HUES6 (cell line): Measurements from ENCODE around the gene C1orf87.

Experiments used
- H3K27ac ChIP-seq: 2 replicates; pipeline ENCODE4 v1.7.0; 2013; ENCODE audit warnings: low read depth, mild to moderate bottlenecking, low read length, inconsistent platforms
- H3K27me3 ChIP-seq: 2 replicates; pipeline ENCODE4 v1.6.1; 2013; ENCODE audit warnings: low read length; ENCODE audit not compliant: control insufficient read depth, insufficient read depth
- H3K36me3 ChIP-seq: 2 replicates; pipeline ENCODE4 v1.6.1; 2013; ENCODE audit warnings: low read length; ENCODE audit not compliant: control insufficient read depth, insufficient read depth
- H3K4me1 ChIP-seq: 2 replicates; pipeline ENCODE4 v1.6.1; 2013; ENCODE audit warnings: low read length; ENCODE audit not compliant: control insufficient read depth, insufficient read depth
- H3K4me3 ChIP-seq: 2 replicates; pipeline ENCODE4 v1.5.1; 2013; ENCODE audit warnings: low read depth, low read length
- H3K9ac ChIP-seq: one replicate; pipeline ENCODE4 v1.6.1; 2013; ENCODE audit warnings: mild to moderate bottlenecking, low read length
- H3K9me3 ChIP-seq: 2 replicates; pipeline ENCODE4 v1.6.1; 2013; ENCODE audit warnings: low read depth, low read length; ENCODE audit not compliant: control insufficient read depth, insufficient read depth

The C1orf87 gene

DNA sequence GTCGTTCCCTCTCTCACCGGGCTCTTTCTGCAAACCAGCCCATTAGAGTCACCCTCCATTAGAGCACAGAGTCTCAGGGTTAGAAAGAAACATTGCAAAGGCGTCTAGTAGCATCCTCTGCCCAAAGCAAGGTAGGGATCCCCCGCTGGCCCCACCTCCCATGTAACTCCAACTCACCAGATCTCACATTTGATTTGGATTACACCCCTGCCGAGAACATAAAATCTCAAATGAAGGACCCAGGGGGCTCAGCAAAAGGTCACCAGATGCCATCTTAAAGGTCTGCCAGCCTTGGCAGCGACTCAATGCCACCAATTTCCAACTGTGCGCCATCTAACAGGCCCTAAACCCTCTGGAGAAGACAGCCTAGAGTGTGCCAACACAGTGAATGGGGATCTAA, 14.1 kb downstream of the C1orf87 start:
- H3K4me3 ChIP-seq = no peak overlapping the region
- no peaks in the 10 kb centered on the region for H3K4me1 ChIP-seq
- H3K27me3 ChIP-seq = no peaks in the 10 kb centered on the region
- no peaks in the 10 kb centered on the region for H3K9me3 ChIP-seq
- no peak overlapping the region for H3K9ac ChIP-seq
- H3K27ac ChIP-seq = no peak overlapping the region
- no peaks in the 10 kb centered on the region for H3K36me3 ChIP-seq

- no peak overlapping the region for H3K9ac ChIP-seq
- no peaks in the 10 kb centered on the region for H3K36me3 ChIP-seq
- H3K27ac ChIP-seq = no peak overlapping the region
- no peaks in the 10 kb centered on the region for H3K4me1 ChIP-seq
- H3K27me3 ChIP-seq = no peaks in the 10 kb centered on the region
- H3K9me3 ChIP-seq = no peaks in the 10 kb centered on the region
- no peak overlapping the region for H3K4me3 ChIP-seq
These were observed 18.2 kb downstream of the C1orf87 start for GRCh38 chr1:60055336-60055735.

GRCh38 chr1:60054374-60054773, 19.2 kb downstream of the C1orf87 start:
- Histone ChIP-seq H3K27ac (no peak overlapping the region), H3K36me3 (no peaks in the 10 kb centered on the region), H3K9me3 (no peaks in the 10 kb centered on the region; the same call in 1 of the 2 replicates), H3K27me3 (no peaks in the 10 kb centered on the region), H3K4me3 (no peak overlapping the region), H3K9ac (no peak overlapping the region), H3K4me1 (no peaks in the 10 kb centered on the region)

GRCh38 chr1:60052601-60053000, 21.0 kb downstream of the C1orf87 start:
- H3K9me3 ChIP-seq = no peaks in the 10 kb centered on the region; the same call in 1 of the 2 replicates
- no peak overlapping the region for H3K27ac ChIP-seq
- H3K4me1 ChIP-seq = no peaks in the 10 kb centered on the region
- no peaks in the 10 kb centered on the region for H3K36me3 ChIP-seq
- no peak overlapping the region for H3K9ac ChIP-seq
- H3K27me3 ChIP-seq = no peaks in the 10 kb centered on the region
- H3K4me3 ChIP-seq = no peak overlapping the region

GRCh38 chr1:60051191-60051590, 22.4 kb downstream of the C1orf87 start:
- Histone ChIP-seq H3K36me3 (no peaks in the 10 kb centered on the region), H3K9me3 (no peaks in the 10 kb centered on the region; the same call in 1 of the 2 replicates), H3K27me3 (no peaks in the 10 kb centered on the region), H3K4me1 (no peaks in the 10 kb centered on the region), H3K4me3 (no peak overlapping the region), H3K9ac (no peak overlapping the region), H3K27ac (no peak overlapping the region)

GRCh38 chr1:60049188-60049587, 24.4 kb downstream of the C1orf87 start:
- no peaks in the 10 kb centered on the region for H3K27me3 ChIP-seq
- no peaks in the 10 kb centered on the region for H3K4me1 ChIP-seq
- H3K9me3 ChIP-seq = no peaks in the 10 kb centered on the region; the same call in 1 of the 2 replicates
- H3K36me3 ChIP-seq = no peaks in the 10 kb centered on the region
- H3K4me3 ChIP-seq = no peak overlapping the region
- no peak overlapping the region for H3K9ac ChIP-seq
- no peak overlapping the region for H3K27ac ChIP-seq

DNA sequence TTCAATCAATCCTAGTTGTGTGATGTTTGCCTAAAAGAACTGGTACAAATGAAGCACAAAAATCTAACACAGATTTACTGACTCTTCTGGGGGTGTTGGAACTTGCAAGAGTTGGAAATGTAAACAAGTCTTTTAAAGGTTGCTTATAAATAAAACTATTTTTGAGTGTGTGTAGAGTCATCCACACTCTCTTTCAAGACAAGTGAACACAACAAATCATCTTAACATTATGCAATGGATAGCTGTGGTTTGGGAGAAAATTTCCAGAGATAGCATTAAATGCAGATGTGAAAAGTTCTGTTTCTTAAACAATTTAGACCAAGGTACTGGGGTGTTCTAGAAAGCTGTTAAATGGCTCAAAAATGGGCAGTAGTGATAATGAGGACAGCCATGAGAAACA, 28.7 kb downstream of the C1orf87 start:
- Histone ChIP-seq H3K4me3 (no peak overlapping the region), H3K4me1 (peaks cover 4% of the 10 kb centered on the region), H3K9ac (no peak overlapping the region), H3K36me3 (no peaks in the 10 kb centered on the region), H3K9me3 (no peaks in the 10 kb centered on the region; the same call in 1 of the 2 replicates), H3K27ac (no peak overlapping the region), H3K27me3 (no peaks in the 10 kb centered on the region)

DNA sequence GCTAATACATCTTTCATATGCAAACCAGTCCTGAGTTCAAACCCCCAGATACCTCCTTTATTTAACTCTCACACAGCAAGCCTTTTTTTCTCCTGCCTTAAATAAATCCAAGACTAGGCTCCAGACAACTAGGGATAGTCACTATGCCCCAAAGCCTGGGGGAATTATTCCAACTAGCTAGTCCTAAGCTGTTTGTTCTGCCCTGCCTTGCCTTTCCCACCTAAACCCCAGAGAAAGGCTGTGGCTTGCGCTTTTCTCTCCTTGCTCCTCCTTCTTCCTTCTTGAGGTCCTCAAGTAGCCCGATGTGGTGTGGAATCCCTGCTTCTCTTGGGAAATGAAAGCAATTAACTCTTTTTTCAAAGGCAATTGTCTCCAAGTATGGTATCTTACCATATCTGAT, 31.8 kb downstream of the C1orf87 start:
- Histone ChIP-seq H3K9me3 (no peaks in the 10 kb centered on the region), H3K9ac (no peak overlapping the region), H3K27me3 (no peaks in the 10 kb centered on the region), H3K27ac (no peak overlapping the region), H3K4me3 (no peak overlapping the region), H3K4me1 (peaks cover 4% of the 10 kb centered on the region), H3K36me3 (no peaks in the 10 kb centered on the region)

GRCh38 chr1:60037669-60038068, 35.9 kb downstream of the C1orf87 start:
- no peaks in the 10 kb centered on the region for H3K27me3 ChIP-seq
- no peak overlapping the region for H3K27ac ChIP-seq
- H3K9ac ChIP-seq = no peak overlapping the region
- H3K36me3 ChIP-seq = no peaks in the 10 kb centered on the region
- peaks cover 4% of the 10 kb centered on the region for H3K4me1 ChIP-seq
- no peak overlapping the region for H3K4me3 ChIP-seq
- H3K9me3 ChIP-seq = no peaks in the 10 kb centered on the region

GRCh38 chr1:60036856-60037460, 36.6 kb downstream of the C1orf87 start:
- no peaks in the 10 kb centered on the region for H3K36me3 ChIP-seq
- no peaks in the 10 kb centered on the region for H3K27me3 ChIP-seq
- no peak overlapping the region for H3K27ac ChIP-seq
- no peak overlapping the region for H3K9ac ChIP-seq
- peaks cover 4% of the 10 kb centered on the region for H3K4me1 ChIP-seq
- no peaks in the 10 kb centered on the region for H3K9me3 ChIP-seq
- H3K4me3 ChIP-seq = no peak overlapping the region

DNA sequence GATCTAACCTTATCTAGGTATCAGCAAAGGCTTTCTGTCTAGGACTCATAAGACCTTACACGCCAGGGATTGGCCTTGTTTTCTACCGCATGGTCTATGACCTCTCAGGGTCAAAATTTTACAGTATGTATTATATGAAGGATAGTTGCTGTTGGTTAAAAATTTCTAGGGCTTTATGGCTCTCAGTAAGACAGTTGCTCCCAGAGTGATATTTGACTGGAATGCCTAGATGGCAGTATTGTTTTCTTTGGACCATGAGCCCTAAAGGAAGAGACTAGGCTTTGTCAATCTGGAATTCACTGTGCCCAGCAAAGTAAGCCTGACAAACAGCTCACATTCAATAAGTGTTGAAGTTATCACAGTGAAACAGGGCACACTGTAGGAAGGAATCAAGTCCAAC, 37.6 kb downstream of the C1orf87 start:
- Histone ChIP-seq H3K4me1 (no peaks in the 10 kb centered on the region), H3K9ac (no peak overlapping the region), H3K27me3 (no peaks in the 10 kb centered on the region), H3K9me3 (no peaks in the 10 kb centered on the region), H3K36me3 (no peaks in the 10 kb centered on the region), H3K4me3 (no peak overlapping the region), H3K27ac (no peak overlapping the region)

GRCh38 chr1:60034999-60035398, 38.6 kb downstream of the C1orf87 start:
- no peaks in the 10 kb centered on the region for H3K9me3 ChIP-seq
- H3K27ac ChIP-seq = no peak overlapping the region
- H3K4me3 ChIP-seq = no peak overlapping the region
- no peaks in the 10 kb centered on the region for H3K4me1 ChIP-seq
- no peak overlapping the region for H3K9ac ChIP-seq
- no peaks in the 10 kb centered on the region for H3K36me3 ChIP-seq
- H3K27me3 ChIP-seq = no peaks in the 10 kb centered on the region
